H1 (cell line): ENCODE data around the gene SEC24A. TPM values are rescaled to one million over a fixed set of nuclear protein-coding genes. Genes with fewer than 3 reads are reported as not detected.

Source experiments
- CTCF ChIA-PET: fragments of 300-600 bp; sonication (Branson Sonifier 250); formaldehyde crosslinking; loops from one replicate; lab custom pipeline; 2021; ENCODE audit not compliant: partially characterized antibody; lab: Charles Lee
- POLR2A ChIA-PET: fragments of 300-600 bp; sonication (Branson Sonifier 250); formaldehyde crosslinking; loops from one replicate; lab custom pipeline; 2021; ENCODE audit warnings: inconsistent platforms; ENCODE audit not compliant: partially characterized antibody; lab: Charles Lee
- DNase-seq, 2 experiments: peaks; one replicate each; pipeline versions ENCODE4 v3.0.0 to v3.0.0-alpha.2; 2010 to 2022; ENCODE audit warnings: low spot score in 2 of 2, low read depth in 1 of 2, mixed read lengths in 1 of 2
- FAIRE-seq: peaks from 2 replicates; lab custom pipeline; 2011; peaks lifted over from hg19 to GRCh38; lab: Jason Lieb, UNC
- H2AFZ ChIP-seq: 2 replicates; pipeline ENCODE4 v1.8.1; 2012; ENCODE audit warnings: low read length, inconsistent platforms
- H2AK5ac ChIP-seq: 2 replicates; pipeline ENCODE4 v1.6.1; 2013; ENCODE audit warnings: low read depth, low read length
- H2BK120ac ChIP-seq: replicated peaks from 2 replicates; pipeline ENCODE3; 2013; ENCODE audit warnings: low read depth, low read length, inconsistent platforms
- H2BK12ac ChIP-seq: 2 replicates; pipeline ENCODE4 v1.6.1; 2013; ENCODE audit warnings: low read depth, low read length
- H2BK15ac ChIP-seq: 2 replicates; pipeline ENCODE4 v1.6.1; 2013; ENCODE audit warnings: low read length
- H2BK20ac ChIP-seq: 2 replicates; pipeline ENCODE4 v1.6.1; 2013; ENCODE audit warnings: low read length
- H2BK5ac ChIP-seq: 2 replicates; pipeline ENCODE4 v1.6.1; 2013; ENCODE audit warnings: low read depth, low read length
- H3K14ac ChIP-seq: 2 replicates; pipeline ENCODE4 v1.6.1; 2013; ENCODE audit warnings: inconsistent platforms; ENCODE audit not compliant: insufficient read length
- H3K18ac ChIP-seq: 2 replicates; pipeline ENCODE4 v1.6.1; 2013; ENCODE audit warnings: low read length; ENCODE audit errors: extremely low read depth
- H3K23ac ChIP-seq: 2 replicates; pipeline ENCODE4 v1.6.1; 2013; ENCODE audit warnings: inconsistent platforms; ENCODE audit not compliant: insufficient read length
- H3K23me2 ChIP-seq: 2 replicates; pipeline ENCODE4 v1.6.1; 2013; ENCODE audit warnings: low read depth, low read length
- H3K27ac ChIP-seq: 2 replicates; pipeline ENCODE4 v1.6.1; 2011; ENCODE audit warnings: low read depth, low read length, inconsistent platforms
- H3K27me3 ChIP-seq, 4 experiments: replicated peaks in 1 of 4; 1 replicate in 1 of 4; 2 replicates in 3 of 4; pipeline versions ENCODE4 v1.6.1 to v1.8.1; 2011 to 2013; ENCODE audit warnings: low read length in 3 of 4, mild to moderate bottlenecking in 3 of 4, inconsistent platforms in 2 of 4, mixed read lengths in 2 of 4, moderate library complexity in 1 of 4; ENCODE audit not compliant: control insufficient read depth in 3 of 4, insufficient read depth in 3 of 4; ENCODE audit errors: extremely low read depth in 1 of 4
- H3K36me3 ChIP-seq, 4 experiments: 2 replicates each; pipeline versions ENCODE4 v1.6.1 to v1.8.1; 2011 to 2013; ENCODE audit warnings: mild to moderate bottlenecking in 4 of 4, low read length in 3 of 4, moderate library complexity in 2 of 4, control low read depth in 1 of 4, inconsistent platforms in 1 of 4; ENCODE audit not compliant: insufficient read depth in 4 of 4, control insufficient read depth in 2 of 4
- H3K4ac ChIP-seq: replicated peaks from 2 replicates; pipeline ENCODE3; 2013; ENCODE audit warnings: low read length, low read depth, mixed read lengths, inconsistent platforms; ENCODE audit not compliant: insufficient read length
- H3K4me1 ChIP-seq, 4 experiments: replicated peaks in 1 of 4; 1 replicate in 1 of 4; 2 replicates in 3 of 4; pipeline versions ENCODE4 v1.6.1 to v1.8.1; 2011 to 2013; ENCODE audit warnings: low read length in 3 of 4, inconsistent platforms in 2 of 4, mixed read lengths in 1 of 4; ENCODE audit not compliant: insufficient read depth in 4 of 4, control insufficient read depth in 3 of 4
- H3K4me2 ChIP-seq, 2 experiments: 2 replicates each; pipeline versions ENCODE4 v1.6.1 to v1.8.1; 2011 to 2013; ENCODE audit warnings: low read depth in 2 of 2, low read length in 2 of 2, control low read depth in 1 of 2, inconsistent platforms in 1 of 2, mild to moderate bottlenecking in 1 of 2; ENCODE audit not compliant: insufficient read depth in 1 of 2
- H3K4me3 ChIP-seq, 4 experiments: fragments of 200-600, 300-600 bp in 1 of 4; sonication (generic), shearing (Covaris generic), sonication (Bioruptor Twin) in 1 of 4; 2 replicates each; pipeline versions ENCODE4 v1.5.1 to v1.8.1; 2011 to 2016; ENCODE audit warnings: low read length in 4 of 4, low read depth in 3 of 4, control low read depth in 2 of 4, inconsistent platforms in 2 of 4, mild to moderate bottlenecking in 2 of 4, mixed read lengths in 1 of 4, moderate library complexity in 1 of 4; ENCODE audit not compliant: insufficient read depth in 2 of 4; ENCODE audit errors: extremely low read depth in 1 of 4
- H3K56ac ChIP-seq: replicated peaks from 2 replicates; pipeline ENCODE3; 2013; ENCODE audit warnings: low read depth, mild to moderate bottlenecking, mixed read lengths, low read length, inconsistent platforms; ENCODE audit not compliant: insufficient read length
- H3K79me1 ChIP-seq: 2 replicates; pipeline ENCODE4 v1.6.1; 2013; ENCODE audit warnings: low read depth, low read length, control low read depth
- H3K79me2 ChIP-seq, 2 experiments: 2 replicates each; pipeline versions ENCODE4 v1.6.1 to v1.8.1; 2012 to 2013; ENCODE audit warnings: low read length in 2 of 2, mild to moderate bottlenecking in 2 of 2, inconsistent platforms in 1 of 2; ENCODE audit not compliant: insufficient read depth in 2 of 2, control insufficient read depth in 1 of 2
- H3K9ac ChIP-seq, 4 experiments: replicated peaks in 1 of 4; 1 replicate in 1 of 4; 2 replicates in 3 of 4; pipeline versions ENCODE4 v1.6.1 to v1.8.1; 2011 to 2013; ENCODE audit warnings: low read depth in 3 of 4, low read length in 3 of 4, control low read depth in 2 of 4, mild to moderate bottlenecking in 2 of 4, moderate library complexity in 2 of 4, inconsistent platforms in 1 of 4; ENCODE audit errors: extremely low read depth in 1 of 4
- H3K9me3 ChIP-seq, 2 experiments: 2 replicates each; pipeline versions ENCODE4 v1.6.1 to v1.8.1; 2012 to 2013; ENCODE audit warnings: mild to moderate bottlenecking in 2 of 2, moderate library complexity in 2 of 2, control low read depth in 1 of 2, inconsistent platforms in 1 of 2, low read depth in 1 of 2, low read length in 1 of 2, mixed read lengths in 1 of 2; ENCODE audit not compliant: insufficient read depth in 2 of 2
- H4K20me1 ChIP-seq, 2 experiments: replicated peaks in 1 of 2; 2 replicates each; pipeline versions ENCODE3 to v1.8.1; 2011 to 2013; ENCODE audit warnings: inconsistent platforms in 2 of 2, low read length in 2 of 2, mild to moderate bottlenecking in 1 of 2; ENCODE audit not compliant: insufficient read depth in 2 of 2, control insufficient read depth in 1 of 2
- H4K5ac ChIP-seq: 2 replicates; pipeline ENCODE4 v1.6.1; 2013; ENCODE audit warnings: low read length, low read depth, mixed read lengths, inconsistent platforms; ENCODE audit not compliant: insufficient read length
- H4K8ac ChIP-seq: 2 replicates; pipeline ENCODE4 v1.8.0; 2013; ENCODE audit warnings: mild to moderate bottlenecking, moderate library complexity, low read length, inconsistent platforms; ENCODE audit not compliant: insufficient read depth; ENCODE audit errors: extremely low read depth
- H4K91ac ChIP-seq: replicated peaks from 2 replicates; pipeline ENCODE3; 2013; ENCODE audit warnings: low read length, mixed read lengths, inconsistent platforms; ENCODE audit not compliant: insufficient read length
- ATF2 ChIP-seq: IDR thresholded peaks from 2 replicates; pipeline ENCODE4 v1.6.1; 2012; ENCODE audit warnings: low read length, inconsistent platforms
- BACH1 ChIP-seq: IDR thresholded peaks from 2 replicates; pipeline ENCODE4 v1.6.1; 2012; ENCODE audit warnings: low read length, improper control_type of control experiment
- NRF1 ChIP-seq: IDR thresholded peaks from 2 replicates; pipeline ENCODE4 v1.6.1; 2011; ENCODE audit warnings: mild to moderate bottlenecking, low read depth, low read length, improper control_type of control experiment
- SAP30 ChIP-seq: fragments of 300-600 bp; sonication (generic); IDR thresholded peaks from 2 replicates; pipeline ENCODE4 v1.7.1; 2012; ENCODE audit warnings: low read length, moderate library complexity, mild to moderate bottlenecking, inconsistent platforms; ENCODE audit not compliant: insufficient read depth, insufficient replicate concordance
- TAF7 ChIP-seq: optimal IDR thresholded peaks from 2 replicates; pipeline ENCODE3; 2011; ENCODE audit warnings: low read depth, mild to moderate bottlenecking, inconsistent platforms, low read length, moderate library complexity, borderline replicate concordance
- WGBS, 2 experiments: shearing (Covaris generic) in 1 of 2; methylation state at CpG; one replicate each; pipeline versions ENCODE4 v1.1.6 to v1.1.7; 2013 to 2015; ENCODE audit warnings: low lambda C conversion rate in 2 of 2, mixed read lengths in 2 of 2, inconsistent platforms in 1 of 2, low coverage in 1 of 2, missing lambda C conversion rate in 1 of 2; ENCODE audit not compliant: insufficient replicate concordance in 2 of 2, insufficient coverage in 1 of 2, insufficient read length in 1 of 2; ENCODE audit errors: extremely low coverage in 1 of 2, missing lambda C conversion rate in 1 of 2; 5-methylcytosine and 5-hydroxymethylcytosine counted together
- polyA plus RNA-seq, 7 experiments: library from polyadenylated mRNA; depleted of rRNA in 3 of 7; stranded (reverse) in 5 of 7; unstranded in 2 of 7; fragments of >200 nt in 5 of 7; fragments of 200-250 nt in 2 of 7; gene quantifications; 1 replicate in 5 of 7; 2 replicates in 1 of 7; 4 replicates in 1 of 7; pipeline versions ENCODE4 v1.2.1 to v1.2.3, GENCODE V29; 2011 to 2013; ENCODE audit warnings: missing spikeins in 2 of 7, mixed read lengths in 2 of 7
- total RNA-seq: library from RNA; stranded (reverse); fragmentation: NEBNext Ultra II Directional; extraction: Animal tissue kit (Norgen Biotek cat#: 25700); gene quantifications from 2 replicates; pipeline ENCODE4 v1.2.1, GENCODE V29; 2021

The SEC24A gene
- total and polyA plus RNA-seq, 2 of the 8 experiments (the other 6 are each of a cell fraction or from before 2014, with no cell fraction given) = 18.8 to 33.7 TPM

DNA sequence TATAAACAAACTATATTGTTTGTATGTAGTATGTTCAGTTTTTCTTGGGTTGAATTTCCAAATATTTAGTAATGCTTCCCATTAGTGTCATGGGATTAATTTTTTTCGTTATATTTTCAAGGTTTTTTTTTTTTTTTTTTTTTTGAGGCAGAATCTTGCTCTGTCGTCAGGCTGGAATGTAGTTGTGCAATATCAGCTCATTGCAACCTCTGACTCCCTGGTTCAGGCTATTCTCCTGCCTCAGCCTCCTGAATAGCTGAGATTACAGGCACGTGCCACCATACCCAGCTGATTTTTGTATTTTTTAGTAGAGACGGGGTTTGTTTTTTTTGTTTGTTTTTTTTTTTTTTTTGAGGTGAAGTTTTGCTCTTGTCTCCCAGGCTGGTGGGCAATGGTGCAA is 120.6 kb downstream of the SEC24A start:
- Histone ChIP-seq H4K91ac (no peak overlapping the region), H4K8ac (no peak overlapping the region), H3K79me1 (no peaks in the 10 kb centered on the region), H3K9ac (no peak overlapping the region), H3K23ac (no peak overlapping the region), H2AK5ac (no peak overlapping the region), H2BK5ac (no peak overlapping the region), H2BK15ac (no peak overlapping the region), H3K36me3 (peaks cover 19 to 89% (median 63%) of the 10 kb centered on the region in 4 experiments; a peak in 7 of 8 replicates), H3K27me3 (no peaks in the 10 kb centered on the region), H3K4me2 (no peak overlapping the region), H4K20me1 (peaks cover 0 to 1% of the 10 kb centered on the region in 2 experiments), H3K4me3 (no peak overlapping the region), H3K79me2 (peaks cover 0 to 10% of the 10 kb centered on the region in 2 experiments; a peak in 1 of 4 replicates), H3K56ac (no peak overlapping the region), H3K23me2 (no peaks in the 10 kb centered on the region; the same call in 1 of the 2 replicates), H3K4ac (no peak overlapping the region), H2BK120ac (no peak overlapping the region), H2BK12ac (no peak overlapping the region), H3K9me3 (no peaks in the 10 kb centered on the region), H3K27ac (no peak overlapping the region), H4K5ac (no peak overlapping the region), H3K4me1 (no peaks in the 10 kb centered on the region), H3K14ac (no peak overlapping the region), H2BK20ac (no peak overlapping the region), H3K18ac (no peak overlapping the region), H2AFZ (no peak overlapping the region)
- no peak for FAIRE-seq
- no peak for DNase-seq
- 75% methylated on average over 4 of the region's 4 CpGs; no CpG with 5 or more reads in 1 of the 2 experiments for WGBS, 2 experiments
- CTCF ChIA-PET = no interaction called here
- POLR2A ChIA-PET = interaction anchor here (2.4 kb wide), 1 partner anchor 9 kb away, joined by 7 read pairs; no protein-coding TSS in a partner anchor
- TF ChIP-seq NRF1 = no peak
- TF ChIP-seq SAP30 = no peak
- no peak for TF ChIP-seq ATF2
- TF ChIP-seq TAF7 = no peak
- TF ChIP-seq BACH1 = no peak
